HepG2 (cell line): ENCODE results near the gene SQSTM1. TPM values are rescaled to one million over a fixed set of nuclear protein-coding genes. Genes with fewer than 3 reads are reported as not detected.

Experiments used
- ATAC-seq: fragments of 200-7000 bp; cut with Tn5 transposase; 3 replicates; pipeline ENCODE4 v1.9.1; 2020; ENCODE audit warnings: mild to moderate bottlenecking, moderate library complexity
- BruUV-seq: library from RNA; stranded (reverse); fragments of 400-500 nt; replicated peaks from 2 replicates; lab custom pipeline; 2021; lab: Mats Ljungman, UMichigan
- CTCF ChIA-PET: fragments of 300-600 bp; formaldehyde crosslinking; extraction: SDS; loops from one replicate; lab custom pipeline; 2021; ENCODE audit warnings: low total read pairs, inconsistent platforms, low intra/inter-chr PET ratio; lab: Yijun Ruan, JAX
- POLR2A ChIA-PET: fragments of 350-600 bp; sonication (Branson Sonifier 250); formaldehyde crosslinking; loops from one replicate; lab custom pipeline; 2020; ENCODE audit warnings: antibody characterized with exemption, inconsistent platforms; lab: Yijun Ruan, JAX
- DNase-seq: peaks from one replicate; pipeline ENCODE4 v3.0.0-alpha.2; 2015; ENCODE audit warnings: low spot score
- FAIRE-seq: peaks from 3 replicates; lab custom pipeline; 2011; peaks lifted over from hg19 to GRCh38; lab: Jason Lieb, UNC
- H2AFZ ChIP-seq: one replicate; pipeline ENCODE4 v1.6.1; 2011; ENCODE audit warnings: low read length, inconsistent platforms
- H3K27ac ChIP-seq: fragments of 300-600 bp; 3 replicates; pipeline ENCODE4 v1.8.0; 2011; ENCODE audit warnings: mixed run types, mild to moderate bottlenecking, mixed read lengths, low read length, inconsistent platforms; ENCODE audit not compliant: insufficient read depth; ENCODE audit errors: extremely low read length
- H3K27me3 ChIP-seq, 2 experiments: fragments of 200-600 bp in 1 of 2; 2 replicates in 1 of 2; 3 replicates in 1 of 2; pipeline versions ENCODE4 v1.6.0 to v1.8.0; 2011; ENCODE audit warnings: low read length in 2 of 2, mild to moderate bottlenecking in 2 of 2, moderate library complexity in 2 of 2, inconsistent platforms in 1 of 2; ENCODE audit not compliant: insufficient read depth in 2 of 2, control insufficient read depth in 1 of 2
- H3K36me3 ChIP-seq, 2 experiments: fragments of 200-600 bp in 1 of 2; replicated peaks in 1 of 2; 2 replicates in 1 of 2; 3 replicates in 1 of 2; pipeline versions ENCODE4 v1.5.1 to v1.8.0; 2011; ENCODE audit warnings: low read length in 2 of 2, inconsistent platforms in 1 of 2; ENCODE audit not compliant: insufficient read depth in 2 of 2, control insufficient read depth in 1 of 2
- H3K4me1 ChIP-seq: 2 replicates; pipeline ENCODE4 v1.5.1; 2012; ENCODE audit warnings: low read length, inconsistent platforms; ENCODE audit not compliant: insufficient read depth
- H3K4me2 ChIP-seq: 2 replicates; pipeline ENCODE4 v1.6.0; 2011; ENCODE audit warnings: low read depth, low read length, inconsistent platforms
- H3K4me3 ChIP-seq, 3 experiments: fragments of 200-600 bp in 1 of 3; sonication (generic), shearing (Covaris generic) in 1 of 3; replicated peaks in 1 of 3; 2 replicates each; pipeline ENCODE4 v1.5.1; 2011 to 2016; ENCODE audit warnings: low read length in 3 of 3, inconsistent platforms in 2 of 3, low read depth in 2 of 3, mild to moderate bottlenecking in 2 of 3, control low read depth in 1 of 3, mixed read lengths in 1 of 3; ENCODE audit not compliant: insufficient read depth in 1 of 3
- H3K79me2 ChIP-seq: one replicate; pipeline ENCODE4 v1.6.1; 2011; ENCODE audit warnings: low read length, inconsistent platforms; ENCODE audit not compliant: insufficient read depth
- H3K9ac ChIP-seq: 2 replicates; pipeline ENCODE4 v1.6.0; 2011; ENCODE audit warnings: mild to moderate bottlenecking, low read depth, low read length, inconsistent platforms; ENCODE audit not compliant: insufficient read depth
- H3K9me3 ChIP-seq: 2 replicates; pipeline ENCODE4 v1.5.1; 2012; ENCODE audit warnings: mild to moderate bottlenecking, low read length
- H4K20me1 ChIP-seq: 2 replicates; pipeline ENCODE4 v1.6.0; 2011; ENCODE audit warnings: inconsistent platforms, mild to moderate bottlenecking, low read length, moderate library complexity; ENCODE audit not compliant: insufficient read depth
- ATF1 ChIP-seq: IDR thresholded peaks from 2 replicates; pipeline ENCODE4 v1.6.1; 2016; ENCODE audit warnings: mild to moderate bottlenecking, control low read depth
- CHCHD3 ChIP-seq: sonication (generic); formaldehyde crosslinking; IDR thresholded peaks from 2 replicates; pipeline ENCODE4 v1.8.0; 2022; ENCODE audit warnings: mild to moderate bottlenecking, missing genetic modification reagents, moderate library complexity
- FOXJ3 ChIP-seq: sonication (generic); formaldehyde crosslinking; IDR thresholded peaks from 2 replicates; pipeline ENCODE4 v1.4.0; 2020; ENCODE audit warnings: missing genetic modification reagents, mild to moderate bottlenecking, borderline replicate concordance
- HNF4G ChIP-seq, 2 experiments: sonication (generic) in 1 of 2; formaldehyde crosslinking in 1 of 2; IDR thresholded peaks; 2 replicates each; pipeline versions ENCODE4 v1.4.0 to v1.6.1; 2011 to 2020; ENCODE audit warnings: borderline replicate concordance in 2 of 2, low read depth in 2 of 2, mild to moderate bottlenecking in 2 of 2, low read length in 1 of 2, missing genetic modification reagents in 1 of 2, moderate library complexity in 1 of 2
- KDM5A ChIP-seq: fragments of 200-600 bp; sonication (generic); IDR thresholded peaks from 2 replicates; pipeline ENCODE4 v1.7.0; 2018; ENCODE audit warnings: antibody characterized with exemption, mild to moderate bottlenecking, low read length, borderline replicate concordance
- SALL2 ChIP-seq: sonication (generic); formaldehyde crosslinking; IDR thresholded peaks from 2 replicates; pipeline ENCODE4 v1.8.1; 2023; ENCODE audit warnings: mild to moderate bottlenecking, missing genetic modification reagents, inconsistent platforms
- SUZ12 ChIP-seq: fragments of 150-350 bp; IDR thresholded peaks from 2 replicates; pipeline ENCODE4 v1.6.1; 2014; ENCODE audit warnings: low read depth, low read length
- TMF1 ChIP-seq: sonication (generic); formaldehyde crosslinking; IDR thresholded peaks from 2 replicates; pipeline ENCODE4 v1.8.1; 2022; ENCODE audit warnings: low read depth, missing genetic modification reagents
- ZC3H4 ChIP-seq: sonication (generic); formaldehyde crosslinking; IDR thresholded peaks from 2 replicates; pipeline ENCODE4 v1.4.0; 2020; ENCODE audit warnings: missing genetic modification reagents, borderline replicate concordance
- ZMAT5 ChIP-seq: sonication (generic); formaldehyde crosslinking; IDR thresholded peaks from 2 replicates; pipeline ENCODE4 v1.5.0; 2020; ENCODE audit warnings: mild to moderate bottlenecking, low read depth, missing genetic modification reagents, borderline replicate concordance
- ZNF484 ChIP-seq: sonication (generic); formaldehyde crosslinking; IDR thresholded peaks from 2 replicates; pipeline ENCODE4 v1.5.1; 2020; ENCODE audit warnings: mild to moderate bottlenecking, low read depth, missing genetic modification reagents, borderline replicate concordance
- ZNF770 ChIP-seq: sonication (generic); formaldehyde crosslinking; IDR thresholded peaks from 2 replicates; pipeline ENCODE4 v1.5.0; 2020; ENCODE audit warnings: mild to moderate bottlenecking, missing genetic modification reagents
- ZSCAN25 ChIP-seq: sonication (generic); formaldehyde crosslinking; IDR thresholded peaks from 2 replicates; pipeline ENCODE4 v1.8.0; 2022; ENCODE audit warnings: mild to moderate bottlenecking, missing genetic modification reagents
- WGBS: methylation state at CpG from one replicate; pipeline ENCODE4 v1.1.6; 2017; ENCODE audit warnings: low lambda C conversion rate; 5-methylcytosine and 5-hydroxymethylcytosine counted together
- in situ Hi-C: cut with HindIII; loops from 2 replicates; pipeline ENCODE4 v1.10.0; 2017; ENCODE audit warnings: low pct_unique_long_range_greater_than_20kb; ENCODE audit not compliant: extremely low pct_ligation_motif_present
- intact Hi-C: fragments of 100-400 bp; cut with micrococcal nuclease; formaldehyde crosslinking; loops from one replicate; pipeline ENCODE4 v1.10.0; 2022; ENCODE audit not compliant: unreplicated experiment
- polyA plus RNA-seq, 8 experiments: library from polyadenylated mRNA; depleted of rRNA in 3 of 8; stranded (reverse) in 7 of 8; unstranded in 1 of 8; fragments of >200 nt; fragmentation: Illumina TruSeq in 4 of 8; extraction: Trizol in 4 of 8; gene quantifications; 2 replicates each; pipeline versions ENCODE4 v1.2.1 to v1.2.3, GENCODE V29; 2011 to 2016; ENCODE audit warnings: low read depth in 4 of 8, missing spikeins in 1 of 8, mixed read lengths in 1 of 8; ENCODE audit not compliant: insufficient read depth in 1 of 8
- total RNA-seq, 5 experiments: library from RNA; depleted of rRNA; stranded (reverse); fragments of >200 nt; fragmentation: Illumina TruSeq; extraction: Trizol; gene quantifications; 2 replicates each; pipeline ENCODE4 v1.2.3, GENCODE V29; 2016; ENCODE audit warnings: low read depth in 1 of 5

The SQSTM1 gene
- total and polyA plus RNA-seq, 2 of the 13 experiments (the other 11 are each of a cell fraction or from before 2014, with no cell fraction given) = 90.9 to 160 TPM

GRCh38 chr5:179886190-179886911 is 65.6 kb downstream of the SQSTM1 start:
- peaks cover 38 to 73% of the 10 kb centered on the region in 2 experiments for H3K36me3 ChIP-seq
- peaks cover 28% of the 10 kb centered on the region for H3K9me3 ChIP-seq
- no peaks in the 10 kb centered on the region for H3K79me2 ChIP-seq
- FAIRE-seq (no peak), DNase-seq (no peak), ATAC-seq (no peak)
- in situ Hi-C loops = no loop called here
- ChIA-PET CTCF (no interaction called here), POLR2A (no interaction called here)
- no peak overlapping the region for H3K9ac ChIP-seq
- H3K4me3 ChIP-seq = no peak overlapping the region
- TF ChIP-seq TMF1 (no peak), SUZ12 (no peak), ZMAT5 (CRISPR knock-in tag) (no peak), ZSCAN25 (CRISPR knock-in tag) (no peak), SALL2 (no peak)
- H3K4me2 ChIP-seq = no peak overlapping the region
- BruUV-seq = no TSS peak
- intact Hi-C loops = no loop called here
- H4K20me1 ChIP-seq = no peaks in the 10 kb centered on the region
- WGBS = 95% methylated on average over 14 of the region's 14 CpGs
- H3K27me3 ChIP-seq = no peaks in the 10 kb centered on the region
- H3K27ac ChIP-seq = no peak overlapping the region
- no peaks in the 10 kb centered on the region for H3K4me1 ChIP-seq
- no peak overlapping the region for H2AFZ ChIP-seq

- Histone ChIP-seq H3K79me2 (no peaks in the 10 kb centered on the region), H4K20me1 (no peaks in the 10 kb centered on the region), H3K4me2 (no peak overlapping the region), H3K9ac (no peak overlapping the region), H2AFZ (no peak overlapping the region), H3K27me3 (no peaks in the 10 kb centered on the region), H3K4me1 (no peaks in the 10 kb centered on the region), H3K9me3 (peaks cover 27% of the 10 kb centered on the region), H3K36me3 (peaks cover 43 to 79% of the 10 kb centered on the region in 2 experiments), H3K27ac (no peak overlapping the region), H3K4me3 (no peak overlapping the region)
- intact Hi-C loops = no loop called here
- CTCF ChIA-PET = no interaction called here
- BruUV-seq = no TSS peak
- no peak for DNase-seq
- no peak for ATAC-seq
- TF ChIP-seq FOXJ3 (CRISPR knock-in tag) (no peak), HNF4G (IDR thresholded peaks at IDR 0.05; ENCODE audit: borderline replicate concordance, low read depth, low read length) (no peak), HNF4G (CRISPR knock-in tag; IDR thresholded peaks at IDR 0.05; ENCODE audit: borderline replicate concordance, low read depth) (no peak), ATF1 (no peak), ZNF770 (no peak), ZC3H4 (CRISPR knock-in tag) (no peak), KDM5A (no peak), CHCHD3 (no peak), ZNF484 (CRISPR knock-in tag) (no peak)
- 97% methylated on average over 11 of the region's 11 CpGs for WGBS
- in situ Hi-C loops = no loop called here
- no peak for FAIRE-seq
- POLR2A ChIA-PET = no interaction called here
These were observed 66.4 kb downstream of the SQSTM1 start for GRCh38 chr5:179887095-179887494.
